ENCODE measurements around the gene BAHCC1.

The BAHCC1 gene

DNA sequence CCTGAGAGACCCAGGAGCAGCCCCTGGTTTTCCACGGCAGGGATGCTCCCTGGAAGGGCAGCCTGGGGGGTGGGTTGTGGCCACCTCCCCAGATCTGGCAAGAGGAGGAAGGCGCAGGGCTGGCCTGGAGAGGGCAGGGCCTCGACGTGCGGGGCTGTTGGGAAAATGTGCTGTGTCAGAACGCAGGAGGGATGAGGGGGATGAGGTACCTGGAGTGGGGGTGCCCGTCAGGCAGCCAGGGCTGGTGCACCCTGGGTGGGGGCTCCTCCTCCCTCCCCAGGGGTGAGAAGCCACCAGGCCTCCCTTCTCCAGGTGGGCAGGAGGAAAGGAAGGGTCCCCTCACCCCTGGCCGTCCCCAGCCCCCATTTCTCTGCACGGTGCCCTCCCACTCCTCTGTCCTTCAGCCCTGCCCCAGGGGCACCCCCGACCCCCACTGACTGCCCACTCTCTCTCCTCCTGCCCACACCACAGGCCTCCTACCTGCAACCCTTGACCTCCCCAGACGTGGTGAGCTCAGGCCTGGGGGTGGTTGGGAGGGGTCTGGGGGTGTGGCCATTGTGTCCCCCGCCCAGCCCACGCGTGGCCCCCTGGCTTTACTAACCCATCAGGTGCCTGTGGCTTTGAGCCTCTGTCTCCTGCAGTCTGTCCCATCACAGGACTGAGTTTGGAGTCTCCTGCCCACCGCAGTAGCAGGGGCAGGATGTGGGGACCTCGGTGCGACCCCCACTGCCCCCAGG lies 39.6 kb downstream of the BAHCC1 start:
- Histone ChIP-seq H3F3A (ENCODE audit: low read depth) (no peaks in the 10 kb centered on the region), H2AFZ (ENCODE audit: low read length) (no peak overlapping the region), H3K36me3 (ENCODE audit: insufficient read depth, low read length) (no peaks in the 10 kb centered on the region; the same call in 1 of the 2 replicates), H3K9me3 (ENCODE audit: insufficient read depth, low read depth, low read length) (no peaks in the 10 kb centered on the region), H3K79me2 (ENCODE audit: insufficient read depth, low read length) (peaks cover 84% of the 10 kb centered on the region), H3K9me2 (replicated peaks; ENCODE audit: low read depth, low read length) (no peaks in the 10 kb centered on the region), H3K9ac (ENCODE audit: low read depth, low read length, poor library complexity, severe bottlenecking) (peak overlapping the region; percentile 54), H3K4me3 (ENCODE audit: low read length, poor library complexity, severe bottlenecking) (no peak overlapping the region), H3K4me1 (ENCODE audit: insufficient read depth, low read length, poor library complexity, severe bottlenecking) (peaks cover 42% of the 10 kb centered on the region), H4K20me1 (ENCODE audit: insufficient read depth, low read length, poor library complexity, severe bottlenecking) (peaks cover 4% of the 10 kb centered on the region), H3K4me2 (ENCODE audit: low read depth, low read length, poor library complexity, severe bottlenecking) (no peak overlapping the region), H3K27me3 (ENCODE audit: insufficient read depth, low read length, poor library complexity, severe bottlenecking) (no peaks in the 10 kb centered on the region)
- TF ChIP-seq, protein P1, sequence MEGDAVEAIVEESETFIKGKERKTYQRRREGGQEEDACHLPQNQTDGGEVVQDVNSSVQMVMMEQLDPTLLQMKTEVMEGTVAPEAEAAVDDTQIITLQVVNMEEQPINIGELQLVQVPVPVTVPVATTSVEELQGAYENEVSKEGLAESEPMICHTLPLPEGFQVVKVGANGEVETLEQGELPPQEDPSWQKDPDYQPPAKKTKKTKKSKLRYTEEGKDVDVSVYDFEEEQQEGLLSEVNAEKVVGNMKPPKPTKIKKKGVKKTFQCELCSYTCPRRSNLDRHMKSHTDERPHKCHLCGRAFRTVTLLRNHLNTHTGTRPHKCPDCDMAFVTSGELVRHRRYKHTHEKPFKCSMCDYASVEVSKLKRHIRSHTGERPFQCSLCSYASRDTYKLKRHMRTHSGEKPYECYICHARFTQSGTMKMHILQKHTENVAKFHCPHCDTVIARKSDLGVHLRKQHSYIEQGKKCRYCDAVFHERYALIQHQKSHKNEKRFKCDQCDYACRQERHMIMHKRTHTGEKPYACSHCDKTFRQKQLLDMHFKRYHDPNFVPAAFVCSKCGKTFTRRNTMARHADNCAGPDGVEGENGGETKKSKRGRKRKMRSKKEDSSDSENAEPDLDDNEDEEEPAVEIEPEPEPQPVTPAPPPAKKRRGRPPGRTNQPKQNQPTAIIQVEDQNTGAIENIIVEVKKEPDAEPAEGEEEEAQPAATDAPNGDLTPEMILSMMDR (conservative IDR thresholded peaks at IDR 0.05; ENCODE audit: low read length), result no peak
- TF ChIP-seq EZH2phosphoT487 (IDR thresholded peaks at IDR 0.05; ENCODE audit: borderline replicate concordance), result no peak

DNA sequence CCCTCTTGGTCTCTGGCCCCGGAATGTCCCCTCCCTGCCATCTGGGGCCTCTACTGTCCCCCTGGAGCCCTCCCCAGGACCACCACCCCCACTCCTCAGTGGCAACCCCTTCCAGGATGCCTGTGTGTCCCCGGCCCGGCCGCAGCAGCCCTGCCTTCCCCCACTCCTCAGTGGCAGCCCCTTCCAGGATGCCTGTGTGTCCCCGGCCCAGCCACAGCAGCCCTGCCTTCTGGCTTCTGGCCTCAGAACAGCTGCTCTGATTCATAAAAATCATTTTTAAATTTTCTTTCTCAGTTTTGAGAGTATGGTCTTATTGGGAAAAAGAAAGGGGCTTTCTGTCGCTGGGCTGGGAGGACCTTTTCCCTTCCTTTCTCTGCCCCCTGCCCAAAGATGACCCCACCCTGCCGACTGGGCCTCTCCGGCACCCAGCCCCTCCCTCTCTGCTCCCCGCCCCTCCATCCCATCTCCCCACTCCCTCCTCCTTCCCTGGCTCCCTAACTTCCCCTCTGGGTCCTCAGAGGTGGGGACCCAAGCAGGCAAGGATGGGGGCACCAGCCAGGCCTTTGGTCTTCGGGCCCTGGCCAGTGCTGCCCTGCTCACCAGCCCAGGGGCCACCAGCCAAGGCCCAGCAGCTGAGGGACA lies 40.5 kb downstream of the BAHCC1 start:
- Histone ChIP-seq H3K36me3 (ENCODE audit: insufficient read depth, low read length) (no peaks in the 10 kb centered on the region; the same call in 1 of the 2 replicates), H3F3A (ENCODE audit: low read depth) (no peaks in the 10 kb centered on the region), H3K4me2 (ENCODE audit: low read depth, low read length, poor library complexity, severe bottlenecking) (no peak overlapping the region), H3K4me3 (ENCODE audit: low read length, poor library complexity, severe bottlenecking) (no peak overlapping the region), H3K4me1 (ENCODE audit: insufficient read depth, low read length, poor library complexity, severe bottlenecking) (peaks cover 50% of the 10 kb centered on the region), H2AFZ (ENCODE audit: low read length) (no peak overlapping the region), H3K27me3 (ENCODE audit: insufficient read depth, low read length, poor library complexity, severe bottlenecking) (no peaks in the 10 kb centered on the region), H3K79me2 (ENCODE audit: insufficient read depth, low read length) (peaks cover 84% of the 10 kb centered on the region), H3K9me3 (ENCODE audit: insufficient read depth, low read depth, low read length) (no peaks in the 10 kb centered on the region), H3K9ac (ENCODE audit: low read depth, low read length, poor library complexity, severe bottlenecking) (peak overlapping the region; percentile 54), H4K20me1 (ENCODE audit: insufficient read depth, low read length, poor library complexity, severe bottlenecking) (peaks cover 4% of the 10 kb centered on the region), H3K9me2 (replicated peaks; ENCODE audit: low read depth, low read length) (no peaks in the 10 kb centered on the region)
- TF ChIP-seq, protein P1 (conservative IDR thresholded peaks at IDR 0.05; ENCODE audit: low read length), result no peak
- no peak for TF ChIP-seq EZH2phosphoT487 (IDR thresholded peaks at IDR 0.05; ENCODE audit: borderline replicate concordance)

DNA sequence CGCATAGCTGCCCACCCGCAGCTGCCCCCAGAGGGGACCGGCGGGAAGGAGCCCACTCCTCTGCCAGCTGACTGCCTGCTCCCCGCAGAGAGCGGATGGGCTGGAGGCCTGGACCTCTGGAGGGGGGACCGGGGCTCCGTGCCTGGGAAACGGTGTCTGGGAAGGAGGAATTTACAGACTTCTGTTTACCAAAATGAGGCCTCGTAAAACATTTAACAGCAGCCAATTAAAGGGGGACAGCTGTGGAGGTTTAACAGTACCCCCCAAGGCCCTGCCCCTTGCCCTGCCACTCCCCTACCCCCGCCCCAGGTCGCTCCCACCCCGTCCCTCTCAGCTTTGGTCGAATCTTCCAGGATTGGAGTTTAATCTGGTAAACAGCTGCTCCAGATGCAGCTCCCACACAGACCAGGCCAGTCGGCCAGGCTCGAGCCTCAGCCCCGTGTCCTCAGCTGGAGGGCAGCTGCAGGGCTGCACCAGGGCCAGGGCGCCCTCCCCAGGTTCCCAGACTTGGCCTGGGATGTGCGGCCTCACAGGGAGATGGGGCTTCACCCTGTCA lies 41.1 kb downstream of the BAHCC1 start:
- Histone ChIP-seq H3K36me3 (ENCODE audit: insufficient read depth, low read length) (no peaks in the 10 kb centered on the region; the same call in 1 of the 2 replicates), H3K4me1 (ENCODE audit: insufficient read depth, low read length, poor library complexity, severe bottlenecking) (peaks cover 50% of the 10 kb centered on the region), H3K9me3 (ENCODE audit: insufficient read depth, low read depth, low read length) (no peaks in the 10 kb centered on the region), H3F3A (ENCODE audit: low read depth) (no peaks in the 10 kb centered on the region), H3K4me3 (ENCODE audit: low read length, poor library complexity, severe bottlenecking) (no peak overlapping the region), H2AFZ (ENCODE audit: low read length) (no peak overlapping the region), H3K9ac (ENCODE audit: low read depth, low read length, poor library complexity, severe bottlenecking) (peak overlapping the region; percentile 54), H3K4me2 (ENCODE audit: low read depth, low read length, poor library complexity, severe bottlenecking) (no peak overlapping the region), H4K20me1 (ENCODE audit: insufficient read depth, low read length, poor library complexity, severe bottlenecking) (peaks cover 4% of the 10 kb centered on the region), H3K79me2 (ENCODE audit: insufficient read depth, low read length) (peaks cover 80% of the 10 kb centered on the region), H3K9me2 (replicated peaks; ENCODE audit: low read depth, low read length) (no peaks in the 10 kb centered on the region), H3K27me3 (ENCODE audit: insufficient read depth, low read length, poor library complexity, severe bottlenecking) (no peaks in the 10 kb centered on the region)
- no peak for TF ChIP-seq EZH2phosphoT487 (IDR thresholded peaks at IDR 0.05; ENCODE audit: borderline replicate concordance)
- TF ChIP-seq, protein P1 (conservative IDR thresholded peaks at IDR 0.05; ENCODE audit: low read length), result no peak
